Retinal pigment epithelial cell (primary cell): ENCODE data around the gene MYMX.
"Not testable (repeated sequence)": the region's sequence is repeated elsewhere in the genome, so short reads cannot be mapped to it uniquely, and the experiment has no call there.

Experiments used
- DNase-seq: peaks from one replicate; pipeline ENCODE4 v3.0.0-alpha.2; 2010; ENCODE audit warnings: low read depth
- H3K4me3 ChIP-seq: 2 replicates; pipeline ENCODE4 v1.5.1; 2011; ENCODE audit warnings: mild to moderate bottlenecking, low read length, control low read depth, moderate library complexity
- CTCF ChIP-seq: conservative IDR thresholded peaks from 2 replicates; pipeline ENCODE4 v1.5.1; 2011; ENCODE audit warnings: low read depth, low read length, control low read depth, inconsistent platforms

The MYMX gene

GRCh38 chr6:44228433-44228832 lies 11.7 kb downstream of the MYMX start:
- DNase-seq, result no peak
- no peak for TF ChIP-seq CTCF
- H3K4me3 ChIP-seq, result no peak overlapping the region

DNA sequence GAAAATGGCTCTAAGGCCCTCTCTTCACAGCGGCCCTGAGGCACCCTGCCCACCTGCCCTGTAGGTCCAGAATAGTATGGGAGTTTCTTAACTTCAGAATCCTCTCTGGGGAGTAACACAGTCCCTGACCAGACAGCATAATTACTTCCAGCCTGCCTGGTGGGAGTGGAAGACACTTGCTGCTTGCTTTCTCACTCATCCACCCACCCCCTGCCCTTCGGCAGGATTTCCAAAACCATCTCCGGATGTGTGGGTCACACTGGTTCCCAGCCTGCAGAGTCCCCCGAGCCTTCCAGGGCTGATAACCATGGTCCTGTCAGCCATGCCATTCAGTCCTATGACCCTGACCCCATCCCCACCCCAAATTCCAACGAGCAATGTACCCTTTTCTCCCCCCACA lies 12.1 kb downstream of the MYMX start:
- no peak overlapping the region for H3K4me3 ChIP-seq
- no peak for TF ChIP-seq CTCF
- DNase-seq, result no peak

- H3K4me3 ChIP-seq, result no peak overlapping the region
- no peak for DNase-seq
- no peak for TF ChIP-seq CTCF
Observed at GRCh38 chr6:44229376-44230033, 12.8 kb downstream of the MYMX start.

GRCh38 chr6:44230034-44230675 lies 13.4 kb downstream of the MYMX start:
- no peak for DNase-seq
- no peak overlapping the region for H3K4me3 ChIP-seq
- TF ChIP-seq CTCF, result no peak

- DNase-seq, H3K4me3 ChIP-seq: not testable (repeated sequence)
Observed at GRCh38 chr6:44231426-44231825, 14.7 kb downstream of the MYMX start.

DNA sequence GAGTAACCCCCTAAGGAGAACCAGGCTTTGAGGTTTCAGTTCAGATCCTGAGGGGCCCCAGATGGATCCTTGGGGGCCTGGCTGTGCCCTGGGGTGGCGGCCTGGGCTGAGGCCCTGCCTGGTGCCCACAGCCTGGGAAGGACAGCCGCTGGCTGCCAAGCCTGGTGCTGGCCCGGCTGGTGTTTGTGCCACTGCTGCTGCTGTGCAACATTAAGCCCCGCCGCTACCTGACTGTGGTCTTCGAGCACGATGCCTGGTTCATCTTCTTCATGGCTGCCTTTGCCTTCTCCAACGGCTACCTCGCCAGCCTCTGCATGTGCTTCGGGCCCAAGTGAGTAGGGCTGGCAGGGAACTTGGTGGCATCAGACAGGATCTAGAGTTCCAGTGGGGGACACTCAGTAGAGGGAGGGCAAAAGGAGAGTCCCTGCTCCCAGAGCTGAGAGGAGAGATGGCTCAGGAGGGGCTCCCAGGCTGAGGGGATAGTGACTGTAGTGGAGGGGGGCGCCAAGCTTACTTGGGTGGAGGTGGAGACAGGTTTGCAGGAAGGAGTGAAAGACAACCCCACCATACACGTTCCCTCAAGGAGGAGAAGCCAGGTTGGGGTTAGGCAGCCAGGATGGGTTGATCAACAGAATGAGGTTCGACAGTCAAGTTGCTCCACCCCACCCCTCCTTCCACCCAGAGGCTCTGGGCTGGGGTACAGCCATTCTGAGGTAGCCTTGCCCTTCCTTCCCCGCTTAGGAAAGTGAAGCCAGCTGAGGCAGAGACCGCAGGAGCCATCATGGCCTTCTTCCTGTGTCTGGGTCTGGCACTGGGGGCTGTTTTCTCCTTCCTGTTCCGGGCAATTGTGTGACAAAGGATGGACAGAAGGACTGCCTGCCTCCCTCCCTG lies 16.2 kb downstream of the MYMX start:
- no peak for DNase-seq
- no peak overlapping the region for H3K4me3 ChIP-seq
- no peak for TF ChIP-seq CTCF

DNA sequence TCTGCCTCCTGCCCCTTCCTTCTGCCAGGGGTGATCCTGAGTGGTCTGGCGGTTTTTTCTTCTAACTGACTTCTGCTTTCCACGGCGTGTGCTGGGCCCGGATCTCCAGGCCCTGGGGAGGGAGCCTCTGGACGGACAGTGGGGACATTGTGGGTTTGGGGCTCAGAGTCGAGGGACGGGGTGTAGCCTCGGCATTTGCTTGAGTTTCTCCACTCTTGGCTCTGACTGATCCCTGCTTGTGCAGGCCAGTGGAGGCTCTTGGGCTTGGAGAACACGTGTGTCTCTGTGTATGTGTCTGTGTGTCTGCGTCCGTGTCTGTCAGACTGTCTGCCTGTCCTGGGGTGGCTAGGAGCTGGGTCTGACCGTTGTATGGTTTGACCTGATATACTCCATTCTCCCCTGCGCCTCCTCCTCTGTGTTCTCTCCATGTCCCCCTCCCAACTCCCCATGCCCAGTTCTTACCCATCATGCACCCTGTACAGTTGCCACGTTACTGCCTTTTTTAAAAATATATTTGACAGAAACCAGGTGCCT lies 16.9 kb downstream of the MYMX start:
- TF ChIP-seq CTCF, result no peak
- DNase-seq, result no peak
- no peak overlapping the region for H3K4me3 ChIP-seq
